Stimulated activated CD8-positive, alpha-beta memory T cell treated with anti-CD3 and anti-CD28 coated beads, Interleukin-7, amount 100 ng/mL, for 24 hours (primary cell): ENCODE results near the gene GHR.

ENCODE experiments used
- DNase-seq: peaks from one replicate; pipeline ENCODE4 v3.0.0-alpha.2; 2020; ENCODE audit warnings: low read depth

GHR gene

GRCh38 chr5:42604171-42604711, 181.0 kb downstream of the GHR start:
- DNase-seq: no peak

- DNase-seq: no peak
Observed at GRCh38 chr5:42605490-42605889, 182.3 kb downstream of the GHR start.

DNA sequence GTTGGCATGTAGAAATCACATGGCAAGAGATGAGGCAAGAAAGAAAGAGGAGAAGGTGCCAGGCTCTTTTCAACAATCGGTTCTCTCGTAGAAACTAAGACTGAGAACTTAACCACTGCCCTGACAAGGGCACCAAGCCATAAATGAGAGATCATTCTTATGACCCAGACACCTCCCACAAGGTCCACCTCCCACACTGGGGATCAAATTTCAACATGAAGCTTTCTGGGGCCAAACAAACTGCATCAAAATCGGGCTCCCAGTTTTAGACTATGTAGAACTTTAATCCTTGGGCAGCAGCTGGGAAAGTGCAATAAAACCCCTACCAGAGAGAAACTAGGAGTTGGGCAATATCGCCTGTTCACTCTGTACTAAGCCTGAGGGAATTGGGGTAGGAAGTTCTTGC, 183.2 kb downstream of the GHR start:
- no peak for DNase-seq

DNA sequence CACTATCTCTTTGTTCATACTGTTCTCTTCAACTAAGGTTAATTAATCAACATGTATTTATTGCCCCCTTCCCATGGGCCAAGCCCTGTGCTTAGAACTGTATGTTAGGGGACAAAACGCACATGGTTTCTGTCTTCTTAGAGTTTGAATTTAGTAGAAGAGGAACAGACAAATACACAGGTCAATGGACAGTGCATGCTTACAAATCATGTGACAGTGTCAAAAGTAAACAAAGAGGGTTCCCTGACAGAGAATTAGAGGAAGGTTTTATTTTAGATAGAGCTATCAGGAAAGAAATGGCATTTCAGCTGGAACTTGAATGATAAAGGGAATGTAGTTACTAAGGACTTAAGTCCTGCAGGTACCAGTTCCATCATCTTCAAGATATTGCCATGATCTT, 188.2 kb downstream of the GHR start:
- DNase-seq: no peak

DNA sequence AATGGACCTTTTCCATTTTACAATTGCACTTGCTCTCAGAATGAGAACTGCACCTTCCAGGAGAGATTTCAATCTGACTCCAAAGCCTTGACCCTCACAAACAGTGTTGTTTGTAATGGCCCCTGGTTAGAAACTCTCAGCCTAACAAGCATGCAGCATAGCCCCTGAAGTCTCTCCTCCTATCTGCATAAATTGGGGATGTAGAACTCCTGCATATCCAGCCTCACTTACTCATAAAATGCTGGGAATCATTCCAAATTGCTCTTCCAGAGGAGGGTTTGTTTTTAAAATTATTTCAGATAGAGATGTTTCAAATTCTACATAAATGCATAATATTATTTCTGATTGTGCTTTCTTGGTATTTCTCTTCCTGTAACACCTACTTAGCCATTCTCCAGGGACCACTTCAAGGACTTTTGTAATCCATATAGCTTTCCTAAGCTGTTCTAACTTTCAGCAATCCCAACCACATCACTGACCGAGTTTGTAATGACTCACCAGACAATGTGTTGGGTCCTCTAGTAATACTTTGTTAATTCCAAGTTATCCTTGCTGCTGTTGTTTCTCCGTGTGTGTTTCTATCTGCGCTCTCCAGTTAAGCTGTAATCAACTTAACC, 189.6 kb downstream of the GHR start:
- no peak for DNase-seq

GRCh38 chr5:42614509-42614908, 191.3 kb downstream of the GHR start:
- DNase-seq: no peak

DNA sequence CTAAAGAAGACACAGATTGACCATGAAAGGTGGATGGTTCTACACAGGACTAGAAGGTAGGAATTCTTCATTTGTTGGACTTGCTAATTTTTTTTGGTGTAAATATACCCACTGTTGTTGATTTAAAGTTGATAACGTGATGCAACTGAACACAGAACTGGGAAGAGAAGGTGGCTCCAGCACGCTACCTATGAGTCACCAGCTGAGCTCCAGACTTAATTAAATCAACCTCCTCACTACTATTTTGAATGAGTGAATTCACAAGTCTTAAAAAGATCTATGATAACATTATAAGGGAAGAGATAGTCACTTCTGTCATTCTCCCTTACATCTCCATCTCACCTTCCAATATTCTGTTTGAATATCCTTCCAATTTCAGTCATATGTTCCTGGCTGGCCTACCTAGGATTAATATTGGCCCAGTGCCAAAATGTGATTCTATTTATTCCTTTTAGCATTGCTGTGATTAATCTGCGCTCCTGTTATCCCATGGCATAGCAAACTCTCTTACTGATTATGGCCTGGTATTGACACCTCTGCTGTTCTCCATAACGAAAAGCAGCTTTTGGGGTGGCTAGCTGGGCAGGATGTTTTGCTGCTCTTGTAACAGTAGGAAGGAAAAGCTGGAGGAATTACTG, 197.5 kb downstream of the GHR start:
- DNase-seq: no peak

DNA sequence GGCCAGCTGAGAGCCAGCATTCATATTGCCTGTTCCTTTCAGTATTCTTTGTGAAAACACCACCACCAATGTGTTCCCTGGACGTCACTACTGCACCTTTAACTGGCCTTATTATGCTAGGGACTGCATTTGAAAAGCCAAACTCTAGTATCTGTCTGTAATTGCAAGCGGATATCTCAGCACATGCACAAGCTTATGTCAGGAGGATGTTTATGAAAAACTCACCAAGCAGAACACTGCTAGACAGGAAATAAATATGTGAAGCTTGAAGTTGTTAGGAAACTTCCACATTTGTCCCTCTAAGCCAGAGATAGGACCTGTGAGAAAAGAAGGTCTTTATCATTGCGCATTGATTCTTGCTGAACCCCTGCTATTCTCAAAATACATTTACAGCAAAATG, 198.0 kb downstream of the GHR start:
- DNase-seq: no peak

DNA sequence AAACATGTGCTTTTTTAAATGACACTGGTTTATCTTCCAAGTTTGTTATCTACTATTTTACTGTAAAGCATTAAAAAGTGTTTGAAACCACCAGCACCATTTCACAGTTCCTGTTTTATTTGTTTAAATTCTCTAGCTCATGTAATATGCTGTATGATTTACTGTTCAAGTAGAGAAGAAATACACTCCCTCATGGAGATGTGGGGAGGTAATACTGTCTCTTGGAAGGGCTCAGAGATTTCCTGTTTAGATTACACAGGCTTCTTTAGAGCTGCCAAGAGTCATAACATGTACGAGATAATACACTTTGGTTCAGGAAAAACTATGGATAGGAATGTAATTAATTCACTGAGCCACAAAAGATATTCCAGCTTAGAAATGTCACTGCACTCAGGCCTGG, 198.4 kb downstream of the GHR start:
- DNase-seq: no peak

- DNase-seq: no peak
Observed at GRCh38 chr5:42624912-42625311, 201.7 kb downstream of the GHR start.

DNA sequence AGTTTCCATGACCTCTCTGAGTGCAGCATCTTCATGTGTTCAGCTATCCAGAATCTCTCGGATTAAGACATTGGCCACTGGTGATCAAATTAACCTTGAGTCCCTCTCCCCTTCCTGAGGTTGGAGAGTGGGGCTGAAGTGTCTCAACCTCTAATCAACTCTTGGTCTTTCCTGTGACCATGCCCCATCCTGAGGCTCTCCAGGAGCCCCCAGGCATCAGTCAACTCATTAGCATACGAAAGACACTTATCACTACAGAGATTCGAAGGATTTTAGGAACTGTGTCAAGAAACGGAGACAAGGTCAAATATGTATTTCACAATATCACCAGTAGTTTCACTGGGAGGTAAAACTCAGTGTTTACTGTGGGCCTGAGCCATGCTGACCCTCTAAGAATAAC, 203.2 kb downstream of the GHR start:
- DNase-seq: no peak

DNA sequence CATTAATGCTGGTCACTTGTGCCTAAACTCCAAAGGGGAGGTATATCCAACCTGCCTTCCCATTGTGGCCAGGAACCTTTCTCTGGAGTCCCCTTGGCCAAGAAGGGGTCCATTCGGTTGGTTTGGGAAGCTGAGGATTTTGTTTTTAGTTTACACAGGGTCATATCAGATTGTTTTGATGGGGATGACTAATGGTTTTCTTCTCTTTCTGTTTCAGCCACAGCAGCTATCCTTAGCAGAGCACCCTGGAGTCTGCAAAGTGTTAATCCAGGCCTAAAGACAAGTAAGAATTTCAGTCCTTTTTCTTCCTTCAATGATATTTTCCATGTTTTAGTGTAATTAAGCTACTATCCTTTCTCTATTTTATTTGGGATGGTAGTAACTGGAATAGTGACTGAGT, 205.6 kb downstream of the GHR start:
- DNase-seq: no peak

- no peak for DNase-seq
Observed at GRCh38 chr5:42629284-42629683, 206.0 kb downstream of the GHR start.

- DNase-seq: no peak
Observed at GRCh38 chr5:42631241-42631640, 208.0 kb downstream of the GHR start.

DNA sequence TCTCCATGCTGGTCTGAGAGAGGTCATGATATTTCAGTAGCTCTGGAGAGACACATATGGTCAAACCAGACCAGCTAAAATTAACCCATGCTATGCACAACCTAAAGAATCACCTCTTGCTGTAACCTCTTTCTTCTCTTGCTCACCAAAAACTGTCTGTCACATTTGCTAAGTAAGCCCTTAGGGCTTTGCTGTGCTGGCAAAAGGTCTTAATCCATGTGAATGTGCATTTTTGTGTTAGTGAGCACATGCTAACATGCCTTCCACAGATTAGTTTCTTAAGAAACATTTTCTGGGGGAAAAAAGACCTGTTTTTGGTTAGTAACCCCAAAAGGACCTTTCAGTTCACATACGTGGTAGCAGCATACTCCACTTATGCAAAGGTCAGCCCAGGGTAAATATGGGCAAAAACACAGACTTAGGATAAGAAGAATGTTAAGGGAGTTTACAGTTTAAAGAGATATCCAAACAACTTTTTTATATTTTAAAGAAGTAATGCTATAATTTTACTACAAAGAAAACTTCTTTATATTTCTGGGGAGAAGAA, 209.2 kb downstream of the GHR start:
- DNase-seq: no peak

DNA sequence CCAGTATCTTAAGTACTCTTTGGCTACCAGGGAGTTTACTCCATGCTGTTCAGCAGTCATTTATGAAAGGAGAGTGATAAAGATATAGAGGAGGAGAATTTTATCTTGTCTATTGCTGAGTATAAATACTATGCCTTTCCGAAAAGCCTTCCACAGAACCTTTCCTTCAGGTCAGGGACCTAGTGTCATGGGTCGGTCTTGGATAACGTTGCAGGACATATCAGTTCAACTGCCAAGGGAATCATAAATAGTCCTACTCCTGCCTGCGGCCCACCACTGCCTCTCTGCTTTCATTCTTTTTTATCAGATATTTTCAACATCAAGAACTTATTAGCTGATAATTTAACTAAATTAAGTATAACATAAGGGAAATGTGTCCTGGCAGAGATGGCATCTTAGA, 211.3 kb downstream of the GHR start:
- no peak for DNase-seq

- DNase-seq: no peak
Observed at GRCh38 chr5:42636425-42636824, 213.2 kb downstream of the GHR start.

DNA sequence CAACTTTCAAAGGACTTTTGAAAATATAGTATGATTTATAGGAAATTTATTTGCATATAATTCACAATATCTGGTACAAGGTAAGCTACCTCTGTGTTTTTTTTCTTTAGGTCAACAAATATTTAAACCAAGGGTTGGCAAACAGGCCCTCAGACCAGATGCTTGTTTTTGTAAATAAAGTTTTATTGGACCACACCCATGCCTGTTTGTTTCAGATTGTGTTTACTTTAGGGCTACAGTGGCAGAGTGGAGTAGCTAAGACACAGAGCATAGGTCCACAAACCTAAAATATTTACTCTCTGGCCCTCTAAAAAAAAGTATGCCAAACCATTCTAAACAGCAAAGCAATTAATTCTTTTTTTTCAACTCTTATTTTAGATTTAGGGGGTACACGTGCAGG, 213.7 kb downstream of the GHR start:
- no peak for DNase-seq

GRCh38 chr5:42638972-42639371, 215.7 kb downstream of the GHR start:
- no peak for DNase-seq

- no peak for DNase-seq
Observed at GRCh38 chr5:42640835-42641234, 217.6 kb downstream of the GHR start.

DNA sequence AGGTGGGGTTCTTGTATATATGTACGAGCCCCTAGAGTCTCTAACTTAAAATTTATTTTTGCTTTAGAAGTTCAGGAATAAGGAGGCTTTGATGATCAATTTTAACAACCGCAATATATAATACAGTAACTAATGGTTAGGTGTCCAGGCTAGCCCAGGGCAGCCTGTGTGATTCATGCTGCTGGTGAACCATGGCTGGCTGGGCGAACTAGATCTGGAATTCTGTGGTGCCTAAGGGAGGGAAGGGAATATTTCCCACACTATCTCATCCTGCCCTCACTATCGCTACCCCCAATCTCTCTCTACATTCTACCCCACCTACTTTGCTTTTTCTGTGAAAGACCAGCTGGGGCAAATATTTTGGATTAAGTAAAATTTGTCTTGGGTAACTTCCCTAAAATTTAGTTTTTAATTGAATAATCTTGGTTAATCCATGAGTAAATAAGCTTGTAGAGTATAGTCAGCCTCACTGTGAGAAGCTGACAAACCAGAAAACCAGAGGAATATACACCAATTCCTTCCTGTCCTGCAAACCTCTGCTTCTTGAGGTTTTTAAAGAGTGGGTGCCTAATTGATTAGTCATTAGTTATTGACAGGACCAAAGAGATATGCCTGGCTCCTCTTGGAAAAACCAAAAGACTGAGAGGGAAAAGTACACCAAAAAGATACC, 218.2 kb downstream of the GHR start:
- no peak for DNase-seq

- DNase-seq: no peak
Observed at GRCh38 chr5:42642006-42642405, 218.8 kb downstream of the GHR start.

- no peak for DNase-seq
Observed at GRCh38 chr5:42643360-42643759, 220.1 kb downstream of the GHR start.
